HTERT RPE-1 (cell line): ENCODE measurements around the gene TEDDM1.
"Not testable (repeated sequence)": the region's sequence is repeated elsewhere in the genome, so short reads cannot be mapped to it uniquely, and the experiment has no call there.

ENCODE experiments used
- in situ Hi-C: fragments of 300-500 bp; cut with MboI; formaldehyde crosslinking; loops from 4 replicates; pipeline ENCODE4 v1.14.3; 2020; ENCODE audit warnings: low sequenced_read_pairs

Gene TEDDM1

GRCh38 chr1:182400567-182400966, at the start of gene TEDDM1:
TEDDM1 (minus strand) TSS chr1:182400667; CDS start chr1:182400485, 182 bp downstream.
- in situ Hi-C loops, result no loop called here

- in situ Hi-C loops, result no loop called here
These were observed 49.6 kb upstream of the TEDDM1 start, which contains the start of gene RGSL1 for GRCh38 chr1:182450087-182450486. RGSL1 (plus strand) TSS chr1:182450146; CDS start chr1:182450166, 20 bp downstream.

- in situ Hi-C loops, result no loop called here
These were observed 47.2 kb upstream of the TEDDM1 start for GRCh38 chr1:182447660-182448059.

GRCh38 chr1:182447124-182447523, 46.7 kb upstream of the TEDDM1 start:
- in situ Hi-C loops, result not testable (repeated sequence)

GRCh38 chr1:182446033-182446669, 45.7 kb upstream of the TEDDM1 start:
- in situ Hi-C loops, result no loop called here

GRCh38 chr1:182444497-182444896, 44.0 kb upstream of the TEDDM1 start:
- in situ Hi-C loops, result no loop called here

GRCh38 chr1:182442333-182442732, 41.9 kb upstream of the TEDDM1 start:
- in situ Hi-C loops, result no loop called here

- in situ Hi-C loops, result no loop called here
These were observed 41.3 kb upstream of the TEDDM1 start for GRCh38 chr1:182441719-182442118.

- in situ Hi-C loops, result no loop called here
These were observed 37.9 kb upstream of the TEDDM1 start for GRCh38 chr1:182438326-182438725.

GRCh38 chr1:182433580-182433979, 33.1 kb upstream of the TEDDM1 start:
- in situ Hi-C loops, result no loop called here

GRCh38 chr1:182431278-182431677, 30.8 kb upstream of the TEDDM1 start:
- in situ Hi-C loops, result no loop called here

GRCh38 chr1:182430263-182431068, 30.0 kb upstream of the TEDDM1 start:
- in situ Hi-C loops, result no loop called here

- in situ Hi-C loops, result no loop called here
These were observed 27.6 kb upstream of the TEDDM1 start for GRCh38 chr1:182428043-182428442.

GRCh38 chr1:182426442-182427430, 26.3 kb upstream of the TEDDM1 start:
- in situ Hi-C loops, result no loop called here

- in situ Hi-C loops, result no loop called here
These were observed 15.3 kb upstream of the TEDDM1 start for GRCh38 chr1:182415789-182416188.

GRCh38 chr1:182413969-182414368, 13.5 kb upstream of the TEDDM1 start:
- in situ Hi-C loops, result no loop called here

GRCh38 chr1:182413486-182413885, 13.0 kb upstream of the TEDDM1 start:
- in situ Hi-C loops, result no loop called here

- in situ Hi-C loops, result no loop called here
These were observed 10.3 kb upstream of the TEDDM1 start for GRCh38 chr1:182410620-182411273.

- in situ Hi-C loops, result no loop called here
These were observed 9.7 kb upstream of the TEDDM1 start for GRCh38 chr1:182410138-182410537.

- in situ Hi-C loops, result no loop called here
These were observed 8.1 kb upstream of the TEDDM1 start for GRCh38 chr1:182408435-182409075.
